HCT116 (cell line): ENCODE data around the gene POLR2C. TPM values are rescaled to one million over a fixed set of nuclear protein-coding genes. Genes with fewer than 3 reads are reported as not detected.

Experiments
- ATAC-seq: fragments of 200-7000 bp; cut with Tn5 transposase; 2 replicates; pipeline ENCODE4 v1.9.1; 2020; ENCODE audit warnings: mild to moderate bottlenecking, moderate library complexity
- BruUV-seq: library from RNA; stranded (reverse); fragments of 400-500 nt; replicated peaks from 2 replicates; lab custom pipeline; 2021; lab: Mats Ljungman, UMichigan
- CTCF ChIA-PET: fragments of 300-600 bp; sonication (Branson Sonifier 250); formaldehyde crosslinking; loops from one replicate; lab custom pipeline; 2021; ENCODE audit warnings: antibody characterized with exemption; lab: Charles Lee
- POLR2A ChIA-PET: fragments of 300-600, 350-600 bp; sonication (Branson Sonifier 250); formaldehyde crosslinking; loops from one replicate; lab custom pipeline; 2021; ENCODE audit warnings: antibody characterized with exemption; lab: Charles Lee
- RAD21 ChIA-PET, 2 experiments: fragments of 300-600 bp; sonication (Branson Sonifier 250); formaldehyde crosslinking; loops; one replicate each; lab custom pipeline; 2023; ENCODE audit warnings: low total read pairs in 2 of 2; ENCODE audit not compliant: uncharacterized antibody in 2 of 2, unreplicated experiment in 2 of 2, low non-redundant PET in 1 of 2; lab: Charles Lee
- DNase-seq: peaks from one replicate; pipeline ENCODE4 v3.0.0-alpha.2; 2010; ENCODE audit warnings: low read depth, low spot score
- H2AFZ ChIP-seq: fragments of 200-600 bp; shearing (Covaris generic), sonication (generic); 2 replicates; pipeline ENCODE4 v1.6.1; 2017; ENCODE audit warnings: low read depth, mixed run types, mixed read lengths, antibody characterized with exemption, low read length; ENCODE audit not compliant: poor library complexity, severe bottlenecking
- H3K27ac ChIP-seq: 2 replicates; pipeline ENCODE4 v1.5.1; 2012; ENCODE audit warnings: low read depth, low read length
- H3K27me3 ChIP-seq: fragments of 200-600 bp; sonication (generic); 2 replicates; pipeline ENCODE4 v1.6.1; 2016; ENCODE audit warnings: mixed run types, low read length, mixed read lengths; ENCODE audit not compliant: insufficient read depth
- H3K36me3 ChIP-seq, 2 experiments: fragments of 200-500 bp in 1 of 2; fragments of 200-600 bp in 1 of 2; sonication (Bioruptor generic) in 1 of 2; sonication (generic) in 1 of 2; 2 replicates each; pipeline versions ENCODE4 v1.5.1 to v1.6.1; 2014 to 2016; ENCODE audit warnings: low read length in 2 of 2, inconsistent platforms in 1 of 2, mixed read lengths in 1 of 2, mixed run types in 1 of 2; ENCODE audit not compliant: insufficient read depth in 2 of 2, control insufficient read depth in 1 of 2
- H3K4me1 ChIP-seq, 2 experiments: fragments of 200-600 bp in 1 of 2; sonication (generic) in 1 of 2; 2 replicates each; pipeline versions ENCODE4 v1.5.1 to v1.6.1; 2012 to 2017; ENCODE audit warnings: low read length in 2 of 2, inconsistent platforms in 1 of 2, mild to moderate bottlenecking in 1 of 2, mixed read lengths in 1 of 2, mixed run types in 1 of 2, moderate library complexity in 1 of 2; ENCODE audit not compliant: insufficient read depth in 2 of 2, control insufficient read depth in 1 of 2
- H3K4me2 ChIP-seq: fragments of 200-600 bp; sonication (generic); 2 replicates; pipeline ENCODE4 v1.6.1; 2017; ENCODE audit warnings: mixed run types, low read length, mixed read lengths
- H3K4me3 ChIP-seq, 2 experiments: fragments of 200-600 bp in 1 of 2; sonication (generic) in 1 of 2; replicated peaks in 1 of 2; 2 replicates each; pipeline ENCODE4 v1.5.1; 2011 to 2016; ENCODE audit warnings: low read length in 2 of 2, control low read depth in 1 of 2, low read depth in 1 of 2, mild to moderate bottlenecking in 1 of 2, mixed read lengths in 1 of 2, mixed run types in 1 of 2
- H3K79me2 ChIP-seq: fragments of 200-600 bp; sonication (generic); 2 replicates; pipeline ENCODE4 v1.6.1; 2017; ENCODE audit warnings: mild to moderate bottlenecking, mixed run types, low read length, moderate library complexity, mixed read lengths; ENCODE audit not compliant: insufficient read depth
- H3K9ac ChIP-seq: fragments of 200-600 bp; sonication (generic); 2 replicates; pipeline ENCODE4 v1.6.1; 2016; ENCODE audit warnings: low read length, mixed read lengths
- H3K9me2 ChIP-seq: fragments of 200-600 bp; sonication (generic), shearing (Covaris generic); 2 replicates; pipeline ENCODE4 v1.6.1; 2017; ENCODE audit warnings: mixed run types, mild to moderate bottlenecking, moderate library complexity; ENCODE audit not compliant: insufficient read depth
- H3K9me3 ChIP-seq, 2 experiments: fragments of 200-500 bp in 1 of 2; fragments of 200-600 bp in 1 of 2; sonication (Bioruptor generic) in 1 of 2; sonication (generic) in 1 of 2; 2 replicates each; pipeline ENCODE4 v1.6.1; 2014 to 2017; ENCODE audit warnings: low read length in 2 of 2, mixed read lengths in 2 of 2, inconsistent platforms in 1 of 2, low read depth in 1 of 2, mild to moderate bottlenecking in 1 of 2, mixed run types in 1 of 2, moderate library complexity in 1 of 2; ENCODE audit not compliant: control insufficient read depth in 1 of 2, insufficient read depth in 1 of 2
- H4K20me1 ChIP-seq: fragments of 200-600 bp; sonication (generic), shearing (Covaris generic); 2 replicates; pipeline ENCODE4 v1.6.1; 2017; ENCODE audit warnings: mixed run types, mild to moderate bottlenecking, moderate library complexity; ENCODE audit not compliant: insufficient read depth
- CEBPB ChIP-seq: IDR thresholded peaks from 2 replicates; pipeline ENCODE4 v1.6.1; 2012; ENCODE audit warnings: low read depth
- CTCF ChIP-seq, 3 experiments: fragments of 200-600 bp in 1 of 3; sonication (generic) in 1 of 3; IDR thresholded peaks in 2 of 3; conservative IDR thresholded peaks in 1 of 3; 2 replicates each; pipeline ENCODE4 v1.5.1; 2012 to 2017; ENCODE audit warnings: low read depth in 2 of 3, low read length in 2 of 3, antibody characterized with exemption in 1 of 3, borderline replicate concordance in 1 of 3, control low read depth in 1 of 3, mild to moderate bottlenecking in 1 of 3, mixed read lengths in 1 of 3, mixed run types in 1 of 3, moderate library complexity in 1 of 3; ENCODE audit not compliant: insufficient read depth in 1 of 3
- EGR1 ChIP-seq: IDR thresholded peaks from 2 replicates; pipeline ENCODE4 v1.6.1; 2012; ENCODE audit warnings: low read depth
- ELF1 ChIP-seq: IDR thresholded peaks from 2 replicates; pipeline ENCODE4 v1.6.1; 2012; ENCODE audit warnings: low read depth, borderline replicate concordance
- EZH2 ChIP-seq: fragments of 200-600 bp; sonication (generic); IDR thresholded peaks from 2 replicates; pipeline ENCODE4 v1.6.1; 2017; ENCODE audit warnings: antibody characterized with exemption, mixed run types
- FOSL1 ChIP-seq: IDR thresholded peaks from 2 replicates; pipeline ENCODE4 v1.6.1; 2012; ENCODE audit warnings: low read depth
- POLR2AphosphoS5 ChIP-seq: IDR thresholded peaks from 2 replicates; pipeline ENCODE4 v1.6.1; 2011; ENCODE audit warnings: mild to moderate bottlenecking, low read depth, low read length, moderate library complexity
- REST ChIP-seq: IDR thresholded peaks from 2 replicates; pipeline ENCODE4 v1.6.1; 2012; ENCODE audit warnings: low read depth
- SIN3A ChIP-seq: IDR thresholded peaks from 2 replicates; pipeline ENCODE4 v1.6.1; 2012; ENCODE audit warnings: low read depth
- SP1 ChIP-seq: IDR thresholded peaks from 2 replicates; pipeline ENCODE4 v1.6.1; 2012; ENCODE audit warnings: low read depth
- SRF ChIP-seq: IDR thresholded peaks from 2 replicates; pipeline ENCODE4 v1.6.1; 2012; ENCODE audit warnings: low read depth
- TCF7L2 ChIP-seq: IDR thresholded peaks from 2 replicates; pipeline ENCODE4 v1.7.0; 2011; ENCODE audit warnings: borderline replicate concordance, inconsistent platforms; ENCODE audit not compliant: insufficient read depth, insufficient read length; ENCODE audit errors: extremely low read depth
- YY1 ChIP-seq: IDR thresholded peaks from 2 replicates; pipeline ENCODE4 v1.6.1; 2011; ENCODE audit warnings: low read length, low read depth, moderate library complexity, mild to moderate bottlenecking; ENCODE audit not compliant: insufficient replicate concordance; ENCODE audit errors: extremely low read depth
- intact Hi-C: fragments of 100-400 bp; cut with micrococcal nuclease; formaldehyde crosslinking; loops from 2 replicates; pipeline ENCODE4 v1.10.0; 2022
- total RNA-seq: library from RNA; stranded (reverse); gene quantifications from one replicate; pipeline ENCODE4 v1.2.1, GENCODE V29; 2021; ENCODE audit not compliant: unreplicated experiment
- TF ChIP-seq, protein P1 (sequence below): IDR thresholded peaks from 2 replicates; pipeline ENCODE4 v1.6.1; 2012
- TF ChIP-seq, protein P2 (sequence below): IDR thresholded peaks from 2 replicates; pipeline ENCODE4 v1.6.1; 2012

The POLR2C gene
- total RNA-seq, 1 experiment from 2014 or later: 74.4 TPM

DNA sequence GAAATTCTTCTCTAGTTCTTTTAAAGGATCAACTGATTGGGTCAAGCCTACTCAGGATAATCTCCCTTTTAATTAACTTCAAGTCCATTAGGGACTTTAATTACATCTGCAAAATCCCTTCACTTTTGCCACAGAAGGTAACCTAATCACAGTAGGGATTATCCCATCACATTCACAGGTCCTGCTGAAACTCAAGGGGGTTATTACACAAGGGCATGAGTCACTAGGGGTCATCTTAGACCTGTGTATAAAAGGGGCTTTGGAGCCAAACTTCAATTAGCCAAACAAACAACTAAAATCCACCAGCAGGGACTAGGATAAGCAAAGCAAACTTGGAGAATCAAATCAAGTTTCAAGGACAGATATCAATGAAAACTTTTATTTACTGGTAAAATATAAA is 34.7 kb upstream of the POLR2C start:
- ATAC-seq (no peak), DNase-seq (no peak)
- Histone ChIP-seq H3K9me3 (no peaks in the 10 kb centered on the region), H3K36me3 (peaks cover 35 to 40% of the 10 kb centered on the region in 2 experiments), H4K20me1 (no peaks in the 10 kb centered on the region), H3K9ac (no peak overlapping the region), H3K79me2 (no peaks in the 10 kb centered on the region), H3K27me3 (no peaks in the 10 kb centered on the region), H3K4me3 (no peak overlapping the region), H2AFZ (no peak overlapping the region), H3K4me2 (no peak overlapping the region)
- ChIA-PET CTCF (no interaction called here), RAD21 (no interaction called here), POLR2A (no interaction called here)
- intact Hi-C loops: no loop called here
- BruUV-seq: no TSS peak
- no peak for TF ChIP-seq SIN3A
- TF ChIP-seq TCF7L2: no peak
- no peak for TF ChIP-seq FOSL1
- TF ChIP-seq EZH2: no peak
- TF ChIP-seq SP1: no peak
- TF ChIP-seq CEBPB: no peak
- TF ChIP-seq REST: no peak
- TF ChIP-seq POLR2AphosphoS5: no peak
- TF ChIP-seq, protein P1, sequence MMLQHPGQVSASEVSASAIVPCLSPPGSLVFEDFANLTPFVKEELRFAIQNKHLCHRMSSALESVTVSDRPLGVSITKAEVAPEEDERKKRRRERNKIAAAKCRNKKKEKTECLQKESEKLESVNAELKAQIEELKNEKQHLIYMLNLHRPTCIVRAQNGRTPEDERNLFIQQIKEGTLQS: no peak
- no peak for TF ChIP-seq YY1
- TF ChIP-seq EGR1: no peak
- TF ChIP-seq, protein P2, sequence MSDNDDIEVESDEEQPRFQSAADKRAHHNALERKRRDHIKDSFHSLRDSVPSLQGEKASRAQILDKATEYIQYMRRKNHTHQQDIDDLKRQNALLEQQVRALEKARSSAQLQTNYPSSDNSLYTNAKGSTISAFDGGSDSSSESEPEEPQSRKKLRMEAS: no peak
- TF ChIP-seq ELF1: no peak
- no peak for TF ChIP-seq CTCF (IDR thresholded peaks at IDR 0.05 in 2 of 3, conservative IDR thresholded peaks at IDR 0.05 in 1 of 3; ENCODE audit: borderline replicate concordance in 1 of 3, insufficient read depth in 1 of 3, low read depth in 2 of 3, low read length in 2 of 3)
- TF ChIP-seq SRF: no peak
- TF ChIP-seq, all 23 proteins: peak for 0
- Histone ChIP-seq H3K27ac (no peak overlapping the region), H3K4me1 (no peaks in the 10 kb centered on the region), H3K9me2 (no peaks in the 10 kb centered on the region)
